ENCODE results near the gene INPP4B.

- TF ChIP-seq CTCF (IDR thresholded peaks at IDR 0.05; ENCODE audit: low read length), result no peak
- no peak for TF ChIP-seq EZH2 (IDR thresholded peaks at IDR 0.05; ENCODE audit: borderline replicate concordance, low read length)
Measured at GRCh38 chr4:142064181-142064580, 781.9 kb downstream of the INPP4B start.
